ENCODE results near the gene FAAP20. TPM values are rescaled to one million over a fixed set of nuclear protein-coding genes. Genes with fewer than 3 reads are reported as not detected.
A peak's percentile ranks its signal among the peaks of the same experiment; 100 is the strongest.

Gene FAAP20
- total and polyA plus RNA-seq, 4 donors, result 5.6 to 31.5 (median 15.7) TPM

- no peaks in the 10 kb centered on the region for H3K36me3 ChIP-seq (ENCODE audit: control insufficient read depth in 4 of 4, insufficient read depth in 3 of 4, low read depth in 1 of 4, low read length in 3 of 4)
- no peak for DNase-seq (ENCODE audit: low spot score)
- TF ChIP-seq TAF1 (conservative IDR thresholded peaks at IDR 0.05) (no peak), FOXA1 (IDR thresholded peaks at IDR 0.05) (no peak), MAX (IDR thresholded peaks at IDR 0.05) (no peak), EGR1 (IDR thresholded peaks at IDR 0.05; ENCODE audit: low read depth in 2 of 2) (no peak)
- TF ChIP-seq, protein P1, sequence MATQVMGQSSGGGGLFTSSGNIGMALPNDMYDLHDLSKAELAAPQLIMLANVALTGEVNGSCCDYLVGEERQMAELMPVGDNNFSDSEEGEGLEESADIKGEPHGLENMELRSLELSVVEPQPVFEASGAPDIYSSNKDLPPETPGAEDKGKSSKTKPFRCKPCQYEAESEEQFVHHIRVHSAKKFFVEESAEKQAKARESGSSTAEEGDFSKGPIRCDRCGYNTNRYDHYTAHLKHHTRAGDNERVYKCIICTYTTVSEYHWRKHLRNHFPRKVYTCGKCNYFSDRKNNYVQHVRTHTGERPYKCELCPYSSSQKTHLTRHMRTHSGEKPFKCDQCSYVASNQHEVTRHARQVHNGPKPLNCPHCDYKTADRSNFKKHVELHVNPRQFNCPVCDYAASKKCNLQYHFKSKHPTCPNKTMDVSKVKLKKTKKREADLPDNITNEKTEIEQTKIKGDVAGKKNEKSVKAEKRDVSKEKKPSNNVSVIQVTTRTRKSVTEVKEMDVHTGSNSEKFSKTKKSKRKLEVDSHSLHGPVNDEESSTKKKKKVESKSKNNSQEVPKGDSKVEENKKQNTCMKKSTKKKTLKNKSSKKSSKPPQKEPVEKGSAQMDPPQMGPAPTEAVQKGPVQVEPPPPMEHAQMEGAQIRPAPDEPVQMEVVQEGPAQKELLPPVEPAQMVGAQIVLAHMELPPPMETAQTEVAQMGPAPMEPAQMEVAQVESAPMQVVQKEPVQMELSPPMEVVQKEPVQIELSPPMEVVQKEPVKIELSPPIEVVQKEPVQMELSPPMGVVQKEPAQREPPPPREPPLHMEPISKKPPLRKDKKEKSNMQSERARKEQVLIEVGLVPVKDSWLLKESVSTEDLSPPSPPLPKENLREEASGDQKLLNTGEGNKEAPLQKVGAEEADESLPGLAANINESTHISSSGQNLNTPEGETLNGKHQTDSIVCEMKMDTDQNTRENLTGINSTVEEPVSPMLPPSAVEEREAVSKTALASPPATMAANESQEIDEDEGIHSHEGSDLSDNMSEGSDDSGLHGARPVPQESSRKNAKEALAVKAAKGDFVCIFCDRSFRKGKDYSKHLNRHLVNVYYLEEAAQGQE (IDR thresholded peaks at IDR 0.05), result no peak
- TF ChIP-seq, protein P2, sequence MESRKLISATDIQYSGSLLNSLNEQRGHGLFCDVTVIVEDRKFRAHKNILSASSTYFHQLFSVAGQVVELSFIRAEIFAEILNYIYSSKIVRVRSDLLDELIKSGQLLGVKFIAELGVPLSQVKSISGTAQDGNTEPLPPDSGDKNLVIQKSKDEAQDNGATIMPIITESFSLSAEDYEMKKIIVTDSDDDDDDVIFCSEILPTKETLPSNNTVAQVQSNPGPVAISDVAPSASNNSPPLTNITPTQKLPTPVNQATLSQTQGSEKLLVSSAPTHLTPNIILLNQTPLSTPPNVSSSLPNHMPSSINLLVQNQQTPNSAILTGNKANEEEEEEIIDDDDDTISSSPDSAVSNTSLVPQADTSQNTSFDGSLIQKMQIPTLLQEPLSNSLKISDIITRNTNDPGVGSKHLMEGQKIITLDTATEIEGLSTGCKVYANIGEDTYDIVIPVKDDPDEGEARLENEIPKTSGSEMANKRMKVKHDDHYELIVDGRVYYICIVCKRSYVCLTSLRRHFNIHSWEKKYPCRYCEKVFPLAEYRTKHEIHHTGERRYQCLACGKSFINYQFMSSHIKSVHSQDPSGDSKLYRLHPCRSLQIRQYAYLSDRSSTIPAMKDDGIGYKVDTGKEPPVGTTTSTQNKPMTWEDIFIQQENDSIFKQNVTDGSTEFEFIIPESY (IDR thresholded peaks at IDR 0.05), result no peak
- no peaks in the 10 kb centered on the region for H3K27me3 ChIP-seq (ENCODE audit: control insufficient read depth in 4 of 4, insufficient read depth in 4 of 4, low read length in 3 of 4)
- H3K9ac ChIP-seq (ENCODE audit: low read depth in 1 of 2, low read length in 2 of 2), result no peak overlapping the region
- peak overlapping the region in 1 of 2 donors; percentile 67 for H3K27ac ChIP-seq (ENCODE audit: low read depth in 1 of 2, low read length in 2 of 2)
- H3K4me1 ChIP-seq (ENCODE audit: control insufficient read depth in 4 of 4, insufficient read depth in 4 of 4, low read length in 3 of 4), result peaks cover 63 to 95% (median 83%) of the 10 kb centered on the region in 4 donors
- H3K4me3 ChIP-seq (ENCODE audit: low read depth in 1 of 3, low read length in 3 of 3), result no peak overlapping the region
- WGBS, result 86% methylated on average over 28 of the region's 28 CpGs
- no peaks in the 10 kb centered on the region for H3K9me3 ChIP-seq (ENCODE audit: control insufficient read depth in 4 of 4, low read length in 3 of 4)
Measured at GRCh38 chr1:2236695-2237677, 42.4 kb upstream of the FAAP20 start.

GRCh38 chr1:2235300-2235998 is 40.9 kb upstream of the FAAP20 start:
- TF ChIP-seq, protein P1 (IDR thresholded peaks at IDR 0.05), result no peak
- no peak for TF ChIP-seq RXRA (IDR thresholded peaks at IDR 0.05)
- no peak for TF ChIP-seq RAD21 (IDR thresholded peaks at IDR 0.05)
- TF ChIP-seq HNF4A (conservative IDR thresholded peaks at IDR 0.05), result no peak
- no peak for DNase-seq (ENCODE audit: low spot score)
- H3K4me1 ChIP-seq (ENCODE audit: control insufficient read depth in 4 of 4, insufficient read depth in 4 of 4, low read length in 3 of 4), result peaks cover 55 to 95% (median 77%) of the 10 kb centered on the region in 4 donors
- H3K9me3 ChIP-seq (ENCODE audit: control insufficient read depth in 4 of 4, low read length in 3 of 4), result no peaks in the 10 kb centered on the region
- no peaks in the 10 kb centered on the region for H3K36me3 ChIP-seq (ENCODE audit: control insufficient read depth in 4 of 4, insufficient read depth in 3 of 4, low read depth in 1 of 4, low read length in 3 of 4)
- no peaks in the 10 kb centered on the region for H3K27me3 ChIP-seq (ENCODE audit: control insufficient read depth in 4 of 4, insufficient read depth in 4 of 4, low read length in 3 of 4)
- H3K9ac ChIP-seq (ENCODE audit: low read depth in 1 of 2, low read length in 2 of 2), result peak overlapping the region in 1 of 2 donors; percentile 2
- H3K27ac ChIP-seq (ENCODE audit: low read depth in 1 of 2, low read length in 2 of 2), result peak overlapping the region; percentile 91 to 93
- WGBS, result 87% methylated on average over 22 of the region's 22 CpGs
- no peak overlapping the region for H3K4me3 ChIP-seq (ENCODE audit: low read depth in 1 of 3, low read length in 3 of 3)
